ENCODE data around the gene EIF4EBP2. TPM values are rescaled to one million over a fixed set of nuclear protein-coding genes. Genes with fewer than 3 reads are reported as not detected.

Gene EIF4EBP2
- total RNA-seq, 1 experiment from 2014 or later, result 80.3 TPM

DNA sequence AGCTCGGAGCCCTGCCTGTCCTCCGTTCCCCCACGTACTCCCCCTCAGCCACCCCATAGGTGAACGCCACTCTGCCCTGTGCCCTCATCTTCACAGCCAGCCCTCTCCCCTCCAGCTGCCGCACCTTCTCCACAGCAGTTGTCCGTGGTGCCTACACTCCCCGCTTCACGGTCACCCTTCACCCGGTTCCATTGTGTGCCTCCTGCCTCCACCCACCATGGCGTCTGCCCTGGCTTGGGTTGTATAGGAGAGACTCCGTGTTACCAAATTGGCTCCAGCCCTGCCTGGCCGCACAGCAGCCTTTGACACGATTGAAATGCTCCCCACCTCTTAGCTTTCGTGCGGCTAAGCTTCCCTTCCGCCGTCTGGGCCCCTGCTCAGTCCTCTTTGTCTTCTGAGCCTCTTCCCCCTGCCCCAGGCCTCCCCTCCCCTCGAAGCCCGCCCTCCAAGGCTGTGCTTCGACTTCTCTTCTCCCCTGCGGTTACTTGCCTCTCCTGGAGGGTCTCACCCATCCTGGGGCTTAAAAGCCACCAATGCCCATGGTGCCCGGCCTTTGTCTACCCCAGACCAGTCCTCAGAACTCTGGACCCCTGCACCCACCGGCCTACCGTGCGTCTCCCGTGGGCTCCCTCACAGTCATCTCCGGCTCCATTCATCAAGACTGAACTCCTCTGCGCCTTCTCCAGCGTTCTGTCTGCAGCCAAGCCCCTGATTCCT lies 56.0 kb downstream of the EIF4EBP2 start:
- DNase-seq, result no peak
- H3K79me2 ChIP-seq (ENCODE audit: low read depth), result no peaks in the 10 kb centered on the region
- ChIA-PET POLR2A (ENCODE audit: unreplicated experiment) (no interaction called here), CTCF (interaction anchor here (0.5 to 0.6 kb wide), 3 partner anchors 71 to 747 kb away, joined by 3 to 14 read pairs (median 5); no protein-coding TSS in a partner anchor)
- TF ChIP-seq, protein P1, sequence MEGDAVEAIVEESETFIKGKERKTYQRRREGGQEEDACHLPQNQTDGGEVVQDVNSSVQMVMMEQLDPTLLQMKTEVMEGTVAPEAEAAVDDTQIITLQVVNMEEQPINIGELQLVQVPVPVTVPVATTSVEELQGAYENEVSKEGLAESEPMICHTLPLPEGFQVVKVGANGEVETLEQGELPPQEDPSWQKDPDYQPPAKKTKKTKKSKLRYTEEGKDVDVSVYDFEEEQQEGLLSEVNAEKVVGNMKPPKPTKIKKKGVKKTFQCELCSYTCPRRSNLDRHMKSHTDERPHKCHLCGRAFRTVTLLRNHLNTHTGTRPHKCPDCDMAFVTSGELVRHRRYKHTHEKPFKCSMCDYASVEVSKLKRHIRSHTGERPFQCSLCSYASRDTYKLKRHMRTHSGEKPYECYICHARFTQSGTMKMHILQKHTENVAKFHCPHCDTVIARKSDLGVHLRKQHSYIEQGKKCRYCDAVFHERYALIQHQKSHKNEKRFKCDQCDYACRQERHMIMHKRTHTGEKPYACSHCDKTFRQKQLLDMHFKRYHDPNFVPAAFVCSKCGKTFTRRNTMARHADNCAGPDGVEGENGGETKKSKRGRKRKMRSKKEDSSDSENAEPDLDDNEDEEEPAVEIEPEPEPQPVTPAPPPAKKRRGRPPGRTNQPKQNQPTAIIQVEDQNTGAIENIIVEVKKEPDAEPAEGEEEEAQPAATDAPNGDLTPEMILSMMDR (conservative IDR thresholded peaks at IDR 0.05), result no peak
- no peak for TF ChIP-seq EZH2 (IDR thresholded peaks at IDR 0.05; ENCODE audit: low read depth)
- H3K9me3 ChIP-seq (ENCODE audit: insufficient read depth, low read depth), result no peaks in the 10 kb centered on the region
- H3K36me3 ChIP-seq (ENCODE audit: low read depth), result no peaks in the 10 kb centered on the region
- H4K20me1 ChIP-seq (ENCODE audit: insufficient read depth), result no peaks in the 10 kb centered on the region
- H3F3A ChIP-seq (ENCODE audit: insufficient read depth, low read depth), result peaks cover 6% of the 10 kb centered on the region
- peaks cover 16% of the 10 kb centered on the region; the same call in 1 of the 2 replicates for H3K27me3 ChIP-seq (ENCODE audit: insufficient read depth, low read depth)
- H2AFZ ChIP-seq, result no peak overlapping the region
- no peak overlapping the region for H3K27ac ChIP-seq
- intact Hi-C loops (cut with micrococcal nuclease; ENCODE audit: unreplicated experiment), result loop anchor here (5.0 kb wide), 2 partner anchors 357 to 827 kb away; partner anchors contain the start of gene SGPL1
- BruUV-seq (replicated peaks), result no TSS peak
- no peak overlapping the region for H3K4me3 ChIP-seq
- H3K4me1 ChIP-seq (replicated peaks; ENCODE audit: insufficient read depth), result peaks cover 14% of the 10 kb centered on the region; the same call in 1 of the 2 replicates
- no peaks in the 10 kb centered on the region for H3K9me2 ChIP-seq (ENCODE audit: insufficient read depth)
- H3K4me2 ChIP-seq, result no peak overlapping the region

DNA sequence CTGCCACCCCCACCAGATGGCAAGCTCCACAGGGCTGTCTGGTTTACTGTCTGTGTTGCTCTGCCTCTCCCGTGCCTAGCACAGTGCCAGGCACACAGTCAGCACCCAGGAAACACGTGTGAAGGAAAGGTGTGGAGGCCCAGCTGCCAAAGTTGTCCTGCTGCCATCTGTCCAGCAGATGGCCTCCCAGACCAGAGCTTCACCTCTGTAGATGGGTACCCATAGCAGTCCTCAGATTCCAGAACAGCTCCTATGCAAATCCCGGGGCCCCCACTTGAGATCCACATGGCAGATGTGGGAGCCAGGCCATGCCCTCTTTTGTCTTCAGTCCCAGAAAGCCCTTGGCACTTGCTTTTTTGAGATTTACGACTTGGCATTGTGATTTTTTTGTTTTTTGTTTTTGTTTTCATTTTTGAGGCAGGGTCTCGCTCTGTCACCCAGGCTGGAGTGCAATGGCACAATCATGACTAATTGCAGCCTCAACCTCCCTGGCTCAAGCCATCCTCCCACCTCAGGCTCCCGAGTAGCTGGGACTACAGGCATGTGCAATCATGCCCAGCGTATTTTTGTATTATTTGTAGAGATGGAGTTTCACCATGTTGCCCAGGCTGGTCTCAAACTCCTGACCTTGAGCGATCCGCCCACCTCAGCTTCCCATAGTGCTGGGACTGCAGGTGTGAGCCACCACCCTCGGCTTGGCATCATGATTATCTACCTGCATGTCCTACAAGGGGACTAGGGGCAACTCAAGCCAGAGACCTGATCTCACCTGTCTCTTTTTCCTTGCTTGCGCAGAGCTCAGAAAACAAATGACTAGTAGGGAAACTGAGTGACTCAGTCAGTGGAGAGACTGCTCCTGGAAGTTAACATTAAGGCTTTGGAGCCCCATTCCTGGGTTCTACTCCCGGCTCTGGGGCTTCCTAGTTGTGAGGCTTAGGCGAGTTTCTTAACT lies 57.7 kb downstream of the EIF4EBP2 start:
- Histone ChIP-seq H4K20me1 (ENCODE audit: insufficient read depth) (no peaks in the 10 kb centered on the region), H3K4me3 (no peak overlapping the region), H3K4me2 (no peak overlapping the region), H3K9me3 (ENCODE audit: insufficient read depth, low read depth) (no peaks in the 10 kb centered on the region), H3K4me1 (replicated peaks; ENCODE audit: insufficient read depth) (peaks cover 14% of the 10 kb centered on the region; the same call in 1 of the 2 replicates), H2AFZ (no peak overlapping the region), H3K27ac (no peak overlapping the region), H3F3A (ENCODE audit: insufficient read depth, low read depth) (peaks cover 6% of the 10 kb centered on the region), H3K36me3 (ENCODE audit: low read depth) (no peaks in the 10 kb centered on the region), H3K27me3 (ENCODE audit: insufficient read depth, low read depth) (peaks cover 20% of the 10 kb centered on the region), H3K79me2 (ENCODE audit: low read depth) (no peaks in the 10 kb centered on the region), H3K9me2 (ENCODE audit: insufficient read depth) (no peaks in the 10 kb centered on the region)
- TF ChIP-seq, protein P1 (conservative IDR thresholded peaks at IDR 0.05), result peak; percentile 95
- no peak for TF ChIP-seq EZH2 (IDR thresholded peaks at IDR 0.05; ENCODE audit: low read depth)
- DNase-seq, result peak in 1 of 2 experiments; percentile 64
- no TSS peak for BruUV-seq (replicated peaks)
- POLR2A ChIA-PET (ENCODE audit: unreplicated experiment), result interaction anchor here (0.6 kb wide), 1 partner anchor 228 kb away, joined by 4 read pairs; no protein-coding TSS in a partner anchor
- intact Hi-C loops (cut with micrococcal nuclease; ENCODE audit: unreplicated experiment), result loop anchor here (1.0 to 5.0 kb wide), 5 partner anchors 76 to 826 kb away; partner anchors contain the start of gene SGPL1
- CTCF ChIA-PET, result interaction anchor here (0.6 to 1.2 kb wide), 10 partner anchors 15 to 757 kb away, joined by 3 to 5 read pairs (median 4); no protein-coding TSS in a partner anchor
